ENCODE measurements around the gene THAP7.

THAP7 gene

DNA sequence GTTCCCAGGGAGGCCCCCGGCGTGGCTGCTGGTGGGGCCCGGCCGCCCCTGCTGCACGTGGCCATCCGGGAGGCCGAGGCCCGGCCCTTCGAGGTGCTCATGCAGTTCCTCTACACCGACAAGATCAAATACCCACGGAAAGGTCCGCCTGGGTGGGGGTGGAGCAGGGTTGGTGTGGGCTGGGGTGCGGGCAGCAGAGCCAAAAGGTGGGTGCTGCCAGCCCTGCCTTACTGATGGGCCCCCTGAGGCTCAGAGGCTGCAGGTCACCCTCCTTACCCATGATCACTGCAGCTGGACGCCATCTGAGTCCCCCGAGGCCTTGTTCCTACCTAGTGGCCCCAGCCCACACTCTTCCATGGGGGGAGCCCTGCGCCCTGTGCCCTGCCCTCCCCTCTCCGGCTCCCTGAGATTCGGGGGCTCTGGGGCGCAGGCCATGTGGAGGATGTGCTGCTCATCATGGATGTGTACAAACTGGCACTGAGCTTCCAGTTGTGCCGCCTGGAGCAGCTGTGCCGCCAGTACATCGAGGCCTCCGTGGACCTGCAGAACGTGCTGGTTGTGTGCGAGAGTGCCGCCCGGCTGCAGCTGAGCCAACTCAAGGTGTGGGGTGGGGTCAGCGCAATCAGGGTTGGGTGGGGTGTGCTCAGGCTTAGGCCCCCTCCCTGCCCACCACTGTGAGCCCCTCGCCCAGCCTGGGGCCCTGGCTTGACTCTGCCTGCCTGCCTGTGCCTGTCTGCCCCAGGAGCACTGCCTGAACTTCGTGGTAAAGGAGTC lies 7.6 kb downstream of the THAP7 start:
- Mint-ChIP-seq H3K27ac (no peak overlapping the region), H3K4me3 (no peak overlapping the region), H3K4me1 (no peaks in the 10 kb centered on the region), H3K36me3 (ENCODE audit: low read depth) (no peaks in the 10 kb centered on the region), H3K27me3 (ENCODE audit: low read depth, poor library complexity) (no peaks in the 10 kb centered on the region), H3K9me3 (no peaks in the 10 kb centered on the region)
- DNase-seq, result no peak
- TF ChIP-seq, protein P1, sequence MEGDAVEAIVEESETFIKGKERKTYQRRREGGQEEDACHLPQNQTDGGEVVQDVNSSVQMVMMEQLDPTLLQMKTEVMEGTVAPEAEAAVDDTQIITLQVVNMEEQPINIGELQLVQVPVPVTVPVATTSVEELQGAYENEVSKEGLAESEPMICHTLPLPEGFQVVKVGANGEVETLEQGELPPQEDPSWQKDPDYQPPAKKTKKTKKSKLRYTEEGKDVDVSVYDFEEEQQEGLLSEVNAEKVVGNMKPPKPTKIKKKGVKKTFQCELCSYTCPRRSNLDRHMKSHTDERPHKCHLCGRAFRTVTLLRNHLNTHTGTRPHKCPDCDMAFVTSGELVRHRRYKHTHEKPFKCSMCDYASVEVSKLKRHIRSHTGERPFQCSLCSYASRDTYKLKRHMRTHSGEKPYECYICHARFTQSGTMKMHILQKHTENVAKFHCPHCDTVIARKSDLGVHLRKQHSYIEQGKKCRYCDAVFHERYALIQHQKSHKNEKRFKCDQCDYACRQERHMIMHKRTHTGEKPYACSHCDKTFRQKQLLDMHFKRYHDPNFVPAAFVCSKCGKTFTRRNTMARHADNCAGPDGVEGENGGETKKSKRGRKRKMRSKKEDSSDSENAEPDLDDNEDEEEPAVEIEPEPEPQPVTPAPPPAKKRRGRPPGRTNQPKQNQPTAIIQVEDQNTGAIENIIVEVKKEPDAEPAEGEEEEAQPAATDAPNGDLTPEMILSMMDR (IDR thresholded peaks at IDR 0.05), result no peak

DNA sequence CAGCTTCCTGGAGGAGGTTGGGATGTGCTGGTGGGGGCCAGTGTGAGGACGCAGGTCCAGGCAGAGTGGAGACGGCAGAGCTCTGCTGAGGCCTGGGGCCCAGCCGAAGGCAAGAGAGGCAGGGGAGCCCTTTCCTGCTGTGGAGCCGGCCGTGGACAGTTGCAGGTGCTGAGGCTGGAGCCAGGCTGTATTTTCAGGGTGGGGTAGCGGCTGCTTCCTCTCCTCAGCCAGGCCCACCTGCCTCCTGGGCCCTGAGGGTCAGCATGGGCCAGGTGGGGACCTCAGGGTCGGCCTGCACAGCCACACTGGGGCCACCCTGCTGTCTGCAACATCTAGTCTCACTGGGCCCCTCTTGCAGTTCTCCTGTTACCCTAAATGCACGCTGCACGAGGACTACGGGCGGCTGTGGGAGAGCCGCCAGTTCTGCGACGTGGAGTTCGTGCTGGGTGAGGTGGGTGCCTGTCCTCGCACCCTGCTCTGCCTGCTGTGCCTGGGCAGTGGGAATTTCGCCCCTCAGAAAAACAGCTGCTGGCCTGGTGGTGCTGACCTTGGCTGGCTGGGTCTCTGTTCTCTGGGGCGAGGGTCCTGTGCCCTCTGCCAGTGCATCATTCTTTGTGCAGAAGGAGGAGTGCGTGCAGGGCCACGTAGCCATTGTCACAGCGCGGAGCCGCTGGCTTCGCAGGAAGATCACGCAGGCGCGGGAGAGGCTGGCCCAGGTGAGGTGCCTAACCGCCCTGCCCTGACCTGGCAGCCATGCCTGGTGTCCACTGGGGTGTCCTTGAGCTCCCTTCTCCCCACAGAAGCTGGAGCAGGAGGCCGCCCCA lies 8.4 kb downstream of the THAP7 start:
- TF ChIP-seq, protein P1 (IDR thresholded peaks at IDR 0.05), result no peak
- Mint-ChIP-seq H3K4me1 (no peaks in the 10 kb centered on the region), H3K9me3 (no peaks in the 10 kb centered on the region), H3K4me3 (no peak overlapping the region), H3K27ac (no peak overlapping the region), H3K27me3 (ENCODE audit: low read depth, poor library complexity) (no peaks in the 10 kb centered on the region), H3K36me3 (ENCODE audit: low read depth) (no peaks in the 10 kb centered on the region)
- DNase-seq, result no peak

DNA sequence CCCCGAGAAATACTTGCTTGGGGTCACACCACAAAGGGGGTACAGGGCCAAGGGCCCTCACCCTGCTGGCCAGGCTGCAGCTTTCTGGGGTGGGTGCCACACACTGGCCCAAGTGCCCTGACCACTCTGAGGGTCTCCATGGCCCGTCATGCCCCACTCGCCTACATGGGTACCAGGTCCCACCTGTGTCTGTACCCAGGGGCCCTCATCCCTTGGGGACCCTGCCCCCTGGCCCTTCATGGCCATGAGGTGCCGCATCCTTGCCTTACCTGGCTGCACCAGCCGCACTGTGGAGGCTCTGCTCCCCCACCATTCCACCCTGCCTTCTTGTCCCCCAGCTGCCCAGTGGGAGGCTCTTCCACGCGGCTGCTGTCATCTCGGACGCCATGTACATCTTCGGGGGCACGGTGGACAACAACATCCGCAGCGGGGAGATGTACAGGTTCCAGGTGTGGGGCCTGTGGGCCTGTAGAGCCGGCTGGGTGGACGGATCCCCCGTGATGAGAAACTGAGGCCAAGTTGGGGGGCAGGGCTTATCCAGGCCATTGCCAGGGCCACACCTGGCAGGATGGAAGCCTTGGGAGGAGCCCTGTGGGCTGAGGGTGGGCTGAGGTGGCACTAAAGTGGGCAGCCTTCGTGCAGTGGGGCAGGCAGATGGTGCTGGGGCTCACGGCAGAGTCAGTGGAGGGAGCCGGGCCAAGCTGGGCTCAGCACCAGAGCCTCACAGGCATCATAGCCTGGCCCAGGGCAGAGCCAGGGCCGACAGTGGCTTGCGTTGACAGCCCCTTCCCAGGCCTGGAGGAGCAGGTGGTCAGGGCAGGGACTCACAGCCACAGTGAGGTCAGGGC lies 9.2 kb downstream of the THAP7 start:
- no peak for DNase-seq
- no peaks in the 10 kb centered on the region for H3K4me1 Mint-ChIP-seq
- H3K4me3 Mint-ChIP-seq, result no peak overlapping the region
- H3K36me3 Mint-ChIP-seq (ENCODE audit: low read depth), result peaks cover 2% of the 10 kb centered on the region
- TF ChIP-seq, protein P1 (IDR thresholded peaks at IDR 0.05), result no peak
- no peaks in the 10 kb centered on the region for H3K9me3 Mint-ChIP-seq
- no peaks in the 10 kb centered on the region for H3K27me3 Mint-ChIP-seq (ENCODE audit: low read depth, poor library complexity)
- no peak overlapping the region for H3K27ac Mint-ChIP-seq

DNA sequence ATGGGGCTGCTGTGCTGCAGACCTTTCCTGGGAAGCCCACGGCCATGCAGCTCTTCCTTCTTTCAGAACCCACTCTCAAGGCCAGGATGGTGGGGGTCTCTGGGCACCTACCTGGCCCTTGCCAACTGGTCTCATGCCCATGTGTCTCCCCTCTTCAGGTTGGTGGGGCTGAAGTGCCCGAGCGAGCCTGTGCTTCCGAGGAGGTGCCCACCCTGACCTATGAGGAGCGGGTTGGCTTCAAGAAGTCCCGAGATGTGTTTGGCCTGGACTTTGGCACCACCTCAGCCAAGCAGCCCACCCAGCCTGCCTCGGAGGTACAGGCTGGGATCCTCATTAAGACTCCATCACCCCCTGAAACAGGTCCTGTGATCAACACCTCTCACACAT lies 9.9 kb downstream of the THAP7 start:
- no peak for DNase-seq
- Mint-ChIP-seq H3K4me1 (no peaks in the 10 kb centered on the region), H3K27ac (no peak overlapping the region), H3K36me3 (ENCODE audit: low read depth) (peaks cover 4% of the 10 kb centered on the region), H3K9me3 (no peaks in the 10 kb centered on the region), H3K27me3 (ENCODE audit: low read depth, poor library complexity) (no peaks in the 10 kb centered on the region), H3K4me3 (no peak overlapping the region)
- TF ChIP-seq, protein P1 (IDR thresholded peaks at IDR 0.05), result no peak

DNA sequence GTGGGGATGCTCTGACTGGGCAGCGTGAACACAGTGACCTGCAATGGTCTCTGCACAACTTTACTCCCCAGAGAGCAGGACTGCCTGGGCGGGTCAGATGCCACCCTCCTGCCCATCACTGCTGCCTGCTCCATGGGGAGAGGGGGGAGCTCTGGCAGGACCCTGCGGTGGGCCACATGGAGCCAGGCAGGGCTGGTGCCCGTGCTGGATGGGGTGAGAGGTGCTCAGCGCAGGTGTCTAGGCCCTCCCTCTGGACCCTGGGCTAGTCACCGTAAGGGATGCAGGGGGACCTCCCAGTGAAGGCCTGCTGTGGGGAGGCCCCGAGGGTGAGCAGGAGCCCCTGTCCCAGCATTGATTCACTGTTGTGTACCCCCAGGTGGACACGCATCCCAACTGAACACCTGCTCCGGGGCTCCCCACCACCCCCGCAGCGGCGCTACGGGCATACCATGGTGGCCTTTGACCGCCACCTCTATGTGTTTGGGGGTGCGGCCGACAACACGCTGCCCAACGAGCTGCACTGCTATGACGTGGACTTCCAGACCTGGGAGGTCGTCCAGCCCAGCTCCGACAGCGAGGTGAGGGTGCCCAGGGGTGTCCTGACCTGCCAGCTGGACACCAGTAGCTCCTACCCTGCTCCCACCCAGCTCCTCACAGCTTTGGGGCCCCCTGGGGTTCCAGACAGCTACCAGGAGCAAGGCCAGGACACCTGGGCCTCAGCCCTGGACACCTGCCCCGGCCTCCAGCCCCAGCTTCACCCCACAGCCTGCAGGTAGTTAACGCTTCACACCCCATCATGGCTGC lies 10.5 kb downstream of the THAP7 start:
- H3K9me3 Mint-ChIP-seq, result no peaks in the 10 kb centered on the region
- H3K4me3 Mint-ChIP-seq, result no peak overlapping the region
- H3K27ac Mint-ChIP-seq, result no peak overlapping the region
- TF ChIP-seq, protein P1 (IDR thresholded peaks at IDR 0.05), result no peak
- peaks cover 7% of the 10 kb centered on the region for H3K36me3 Mint-ChIP-seq (ENCODE audit: low read depth)
- H3K27me3 Mint-ChIP-seq (ENCODE audit: low read depth, poor library complexity), result no peaks in the 10 kb centered on the region
- no peak for DNase-seq
- no peaks in the 10 kb centered on the region for H3K4me1 Mint-ChIP-seq
